Measurements from ENCODE around the gene BPHL.
"Not testable (repeated sequence)": the region's sequence is repeated elsewhere in the genome, so short reads cannot be mapped to it uniquely, and the experiment has no call there.

The BPHL gene

GRCh38 chr6:3124667-3125066 is 6.2 kb downstream of the BPHL start:
- DNase-seq: peak in 1 of 3 experiments; percentile 81

- DNase-seq: no peak
These were observed 7.3 kb downstream of the BPHL start for GRCh38 chr6:3125815-3126214.

- DNase-seq: no peak
These were observed 10.0 kb downstream of the BPHL start for GRCh38 chr6:3128356-3129108.

GRCh38 chr6:3131695-3132094 is 13.2 kb downstream of the BPHL start:
- DNase-seq: no peak

GRCh38 chr6:3133515-3133914 is 15.0 kb downstream of the BPHL start:
- DNase-seq: no peak

- DNase-seq: no peak
These were observed 17.3 kb downstream of the BPHL start for GRCh38 chr6:3135668-3136291.

- no peak for DNase-seq
These were observed 17.9 kb downstream of the BPHL start for GRCh38 chr6:3136292-3137011.

- DNase-seq: peak in 1 of 3 experiments; percentile 48
These were observed 18.7 kb downstream of the BPHL start for GRCh38 chr6:3137057-3137777.

GRCh38 chr6:3137873-3138272 is 19.4 kb downstream of the BPHL start:
- DNase-seq: not testable (repeated sequence)

GRCh38 chr6:3138341-3138740 is 19.8 kb downstream of the BPHL start:
- DNase-seq: no peak

GRCh38 chr6:3139090-3139903 is 20.8 kb downstream of the BPHL start:
- DNase-seq: peak; percentile 71 to 89 (median 82)

GRCh38 chr6:3140201-3140600 is 21.7 kb downstream of the BPHL start:
- peak in 1 of 3 experiments; percentile 40 for DNase-seq

GRCh38 chr6:3142536-3142935 is 24.0 kb downstream of the BPHL start:
- DNase-seq: no peak

- DNase-seq: no peak
These were observed 24.6 kb downstream of the BPHL start for GRCh38 chr6:3143158-3143557.

- DNase-seq: no peak
These were observed 26.1 kb downstream of the BPHL start for GRCh38 chr6:3144571-3144970.

GRCh38 chr6:3147914-3148757 is 29.6 kb downstream of the BPHL start:
- no peak for DNase-seq

GRCh38 chr6:3151691-3152090 is 33.2 kb downstream of the BPHL start:
- DNase-seq: peak in 1 of 3 experiments; percentile 8

GRCh38 chr6:3152689-3153088 is 34.2 kb downstream of the BPHL start:
- no peak for DNase-seq

GRCh38 chr6:3155416-3155815 is 36.9 kb downstream of the BPHL start:
- not testable (repeated sequence) for DNase-seq

GRCh38 chr6:3156184-3157130 is 37.9 kb downstream of the BPHL start:
- peak in 2 of 3 experiments; percentile 63 to 67 for DNase-seq
